B cell (primary cell): ENCODE data around the gene PDE4B.

Experiments used
- EZH2 ChIP-seq: IDR thresholded peaks from 2 replicates; pipeline ENCODE4 v1.6.1; 2012; ENCODE audit warnings: borderline replicate concordance, low read depth, mild to moderate bottlenecking, moderate library complexity, low read length; ENCODE audit not compliant: insufficient read depth, poor library complexity, severe bottlenecking
- TF ChIP-seq, protein P1 (sequence below): fragments of 200-600 bp; IDR thresholded peaks from one replicate; pipeline ENCODE4 v1.8.0; 2022; ENCODE audit warnings: antibody characterized with exemption, mild to moderate bottlenecking

DNA sequence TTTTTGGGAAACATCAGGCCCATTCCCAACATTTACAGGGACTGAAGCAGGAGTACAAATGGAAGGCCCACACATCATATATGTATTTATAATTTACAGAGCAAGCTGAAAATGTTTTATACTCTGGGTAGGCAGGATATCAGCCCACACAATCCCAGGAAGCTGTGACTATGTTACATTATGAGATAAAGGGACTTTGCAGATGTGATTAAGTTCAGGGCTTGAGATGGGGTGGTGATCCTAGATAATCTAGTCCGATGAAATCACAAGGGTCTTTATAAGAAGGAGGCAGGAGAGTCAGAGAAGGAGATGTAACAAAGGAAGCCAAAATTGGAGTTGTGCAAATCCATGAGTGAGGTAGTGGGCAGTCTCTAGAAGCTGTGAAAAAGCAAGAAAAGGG is 160.5 kb downstream of the PDE4B start:
- TF ChIP-seq EZH2, result no peak
- TF ChIP-seq, protein P1, sequence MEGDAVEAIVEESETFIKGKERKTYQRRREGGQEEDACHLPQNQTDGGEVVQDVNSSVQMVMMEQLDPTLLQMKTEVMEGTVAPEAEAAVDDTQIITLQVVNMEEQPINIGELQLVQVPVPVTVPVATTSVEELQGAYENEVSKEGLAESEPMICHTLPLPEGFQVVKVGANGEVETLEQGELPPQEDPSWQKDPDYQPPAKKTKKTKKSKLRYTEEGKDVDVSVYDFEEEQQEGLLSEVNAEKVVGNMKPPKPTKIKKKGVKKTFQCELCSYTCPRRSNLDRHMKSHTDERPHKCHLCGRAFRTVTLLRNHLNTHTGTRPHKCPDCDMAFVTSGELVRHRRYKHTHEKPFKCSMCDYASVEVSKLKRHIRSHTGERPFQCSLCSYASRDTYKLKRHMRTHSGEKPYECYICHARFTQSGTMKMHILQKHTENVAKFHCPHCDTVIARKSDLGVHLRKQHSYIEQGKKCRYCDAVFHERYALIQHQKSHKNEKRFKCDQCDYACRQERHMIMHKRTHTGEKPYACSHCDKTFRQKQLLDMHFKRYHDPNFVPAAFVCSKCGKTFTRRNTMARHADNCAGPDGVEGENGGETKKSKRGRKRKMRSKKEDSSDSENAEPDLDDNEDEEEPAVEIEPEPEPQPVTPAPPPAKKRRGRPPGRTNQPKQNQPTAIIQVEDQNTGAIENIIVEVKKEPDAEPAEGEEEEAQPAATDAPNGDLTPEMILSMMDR, result no peak
